HG03095 (cell line): Measurements from ENCODE around the gene TTLL1.
"Not testable (repeated sequence)": the region's sequence is repeated elsewhere in the genome, so short reads cannot be mapped to it uniquely, and the experiment has no call there.

Experiments
- ATAC-seq: cut with Tn5 transposase; IDR thresholded peaks from one replicate; pipeline ENCODE4 v1.9.1; 2021; ENCODE audit warnings: moderate library complexity; ENCODE audit not compliant: unreplicated experiment

TTLL1 gene

GRCh38 chr22:42995654-42996053 lies 93.5 kb downstream of the TTLL1 start:
- not testable (repeated sequence) for ATAC-seq

- ATAC-seq, result no peak
These were observed 94.2 kb downstream of the TTLL1 start for GRCh38 chr22:42994917-42995562.

- ATAC-seq, result no peak
These were observed 94.8 kb downstream of the TTLL1 start for GRCh38 chr22:42994276-42994916.

GRCh38 chr22:42993651-42994275 lies 95.4 kb downstream of the TTLL1 start:
- ATAC-seq, result no peak

- no peak for ATAC-seq
These were observed 96.2 kb downstream of the TTLL1 start for GRCh38 chr22:42992886-42993479.

- no peak for ATAC-seq
These were observed 97.1 kb downstream of the TTLL1 start for GRCh38 chr22:42992092-42992491.

GRCh38 chr22:42991010-42991651 lies 98.1 kb downstream of the TTLL1 start:
- no peak for ATAC-seq

GRCh38 chr22:42990131-42990838 lies 98.9 kb downstream of the TTLL1 start:
- no peak for ATAC-seq
